DOHH2 (cell line): ENCODE measurements around the gene EMSY.
"Not testable (repeated sequence)": the region's sequence is repeated elsewhere in the genome, so short reads cannot be mapped to it uniquely, and the experiment has no call there.

Experiments used
- H3F3A ChIP-seq: fragments of 200-600 bp; sonication (generic), shearing (Covaris generic); 2 replicates; pipeline ENCODE4 v1.6.0; 2016; ENCODE audit warnings: antibody characterized with exemption, mild to moderate bottlenecking; ENCODE audit not compliant: control insufficient read depth, insufficient read depth
- H3K27ac ChIP-seq: fragments of 200-600 bp; sonication (generic); 2 replicates; pipeline ENCODE4 v1.5.1; 2014; ENCODE audit warnings: low read depth, mild to moderate bottlenecking, low read length, moderate library complexity
- H3K27me3 ChIP-seq: fragments of 200-600 bp; sonication (generic); 2 replicates; pipeline ENCODE4 v1.6.1; 2014; ENCODE audit warnings: mild to moderate bottlenecking, low read length, mixed read lengths; ENCODE audit not compliant: control insufficient read depth
- H3K36me3 ChIP-seq: fragments of 200-600 bp; sonication (generic); 2 replicates; pipeline ENCODE4 v1.6.1; 2014; ENCODE audit warnings: mild to moderate bottlenecking, low read length, moderate library complexity, mixed read lengths; ENCODE audit not compliant: control insufficient read depth
- H3K4me1 ChIP-seq: fragments of 200-600 bp; sonication (generic); 2 replicates; pipeline ENCODE4 v1.6.1; 2014; ENCODE audit warnings: mild to moderate bottlenecking, low read length, mixed read lengths; ENCODE audit not compliant: control insufficient read depth
- H3K4me2 ChIP-seq: fragments of 200-600 bp; sonication (generic); 2 replicates; pipeline ENCODE4 v1.6.0; 2014; ENCODE audit warnings: mild to moderate bottlenecking, low read length, moderate library complexity
- H3K4me3 ChIP-seq: fragments of 200-600 bp; sonication (generic); 2 replicates; pipeline ENCODE4 v1.5.1; 2014; ENCODE audit warnings: mild to moderate bottlenecking, low read length, mixed read lengths
- H3K79me2 ChIP-seq: fragments of 200-600 bp; sonication (generic); 2 replicates; pipeline ENCODE4 v1.6.1; 2014; ENCODE audit warnings: mild to moderate bottlenecking, low read length, mixed read lengths; ENCODE audit not compliant: control insufficient read depth
- H3K9me2 ChIP-seq: fragments of 200-600 bp; sonication (generic); replicated peaks from 2 replicates; pipeline ENCODE4 v1.6.1; 2014; ENCODE audit warnings: mild to moderate bottlenecking, low read length, mixed read lengths; ENCODE audit not compliant: control insufficient read depth
- H3K9me3 ChIP-seq: fragments of 200-600 bp; sonication (generic); 2 replicates; pipeline ENCODE4 v1.6.1; 2014; ENCODE audit warnings: antibody characterized with exemption, low read length, mixed read lengths; ENCODE audit not compliant: control insufficient read depth, insufficient read depth
- H4K20me1 ChIP-seq: fragments of 200-600 bp; sonication (generic); 2 replicates; pipeline ENCODE4 v1.6.0; 2014; ENCODE audit warnings: low read depth, mild to moderate bottlenecking, antibody characterized with exemption, low read length, moderate library complexity; ENCODE audit not compliant: control insufficient read depth, insufficient read depth
- EZH2phosphoT487 ChIP-seq: fragments of 200-600 bp; sonication (generic); IDR thresholded peaks from 2 replicates; pipeline ENCODE4 v1.6.1; 2017; ENCODE audit warnings: borderline replicate concordance, mild to moderate bottlenecking, antibody characterized with exemption, low read length, moderate library complexity, mixed read lengths
- TF ChIP-seq, protein P1 (sequence below): fragments of 200-600 bp; sonication (generic); IDR thresholded peaks from one replicate; pipeline ENCODE4 v1.5.1; 2014; ENCODE audit warnings: antibody characterized with exemption, mild to moderate bottlenecking, low read depth, low read length; ENCODE audit not compliant: poor library complexity, severe bottlenecking

EMSY gene

DNA sequence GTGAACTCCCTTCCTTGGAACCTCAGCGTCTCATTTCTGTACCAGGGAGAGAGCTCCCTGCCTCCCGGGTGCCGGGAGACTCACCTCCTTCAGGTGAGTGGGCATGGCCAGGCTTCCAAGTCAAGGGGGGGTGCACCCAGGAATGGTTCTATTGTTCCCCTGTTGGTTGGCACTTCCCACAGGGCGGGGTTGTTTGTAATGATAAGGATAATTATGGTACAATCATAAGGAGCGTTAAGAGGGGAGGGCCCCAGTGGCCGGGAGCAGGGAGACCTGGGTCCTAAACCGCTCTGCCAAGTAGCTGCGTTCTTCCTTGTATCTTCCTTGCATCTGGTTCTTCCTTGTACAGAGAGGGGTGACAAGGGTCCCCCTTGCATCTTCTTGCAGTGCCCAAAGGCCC, 146.6 kb downstream of the EMSY start:
- no peaks in the 10 kb centered on the region for H4K20me1 ChIP-seq
- H3K79me2 ChIP-seq, result no peaks in the 10 kb centered on the region
- H3K4me2 ChIP-seq, result no peak overlapping the region
- H3K27me3 ChIP-seq, result no peaks in the 10 kb centered on the region
- H3K9me3 ChIP-seq, result no peaks in the 10 kb centered on the region
- TF ChIP-seq, protein P1, sequence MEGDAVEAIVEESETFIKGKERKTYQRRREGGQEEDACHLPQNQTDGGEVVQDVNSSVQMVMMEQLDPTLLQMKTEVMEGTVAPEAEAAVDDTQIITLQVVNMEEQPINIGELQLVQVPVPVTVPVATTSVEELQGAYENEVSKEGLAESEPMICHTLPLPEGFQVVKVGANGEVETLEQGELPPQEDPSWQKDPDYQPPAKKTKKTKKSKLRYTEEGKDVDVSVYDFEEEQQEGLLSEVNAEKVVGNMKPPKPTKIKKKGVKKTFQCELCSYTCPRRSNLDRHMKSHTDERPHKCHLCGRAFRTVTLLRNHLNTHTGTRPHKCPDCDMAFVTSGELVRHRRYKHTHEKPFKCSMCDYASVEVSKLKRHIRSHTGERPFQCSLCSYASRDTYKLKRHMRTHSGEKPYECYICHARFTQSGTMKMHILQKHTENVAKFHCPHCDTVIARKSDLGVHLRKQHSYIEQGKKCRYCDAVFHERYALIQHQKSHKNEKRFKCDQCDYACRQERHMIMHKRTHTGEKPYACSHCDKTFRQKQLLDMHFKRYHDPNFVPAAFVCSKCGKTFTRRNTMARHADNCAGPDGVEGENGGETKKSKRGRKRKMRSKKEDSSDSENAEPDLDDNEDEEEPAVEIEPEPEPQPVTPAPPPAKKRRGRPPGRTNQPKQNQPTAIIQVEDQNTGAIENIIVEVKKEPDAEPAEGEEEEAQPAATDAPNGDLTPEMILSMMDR, result no peak
- TF ChIP-seq EZH2phosphoT487, result no peak
- no peak overlapping the region for H3K27ac ChIP-seq
- peaks cover 35% of the 10 kb centered on the region for H3K4me1 ChIP-seq
- H3K36me3 ChIP-seq, result no peaks in the 10 kb centered on the region
- no peaks in the 10 kb centered on the region for H3F3A ChIP-seq
- no peaks in the 10 kb centered on the region for H3K9me2 ChIP-seq
- H3K4me3 ChIP-seq, result no peak overlapping the region

DNA sequence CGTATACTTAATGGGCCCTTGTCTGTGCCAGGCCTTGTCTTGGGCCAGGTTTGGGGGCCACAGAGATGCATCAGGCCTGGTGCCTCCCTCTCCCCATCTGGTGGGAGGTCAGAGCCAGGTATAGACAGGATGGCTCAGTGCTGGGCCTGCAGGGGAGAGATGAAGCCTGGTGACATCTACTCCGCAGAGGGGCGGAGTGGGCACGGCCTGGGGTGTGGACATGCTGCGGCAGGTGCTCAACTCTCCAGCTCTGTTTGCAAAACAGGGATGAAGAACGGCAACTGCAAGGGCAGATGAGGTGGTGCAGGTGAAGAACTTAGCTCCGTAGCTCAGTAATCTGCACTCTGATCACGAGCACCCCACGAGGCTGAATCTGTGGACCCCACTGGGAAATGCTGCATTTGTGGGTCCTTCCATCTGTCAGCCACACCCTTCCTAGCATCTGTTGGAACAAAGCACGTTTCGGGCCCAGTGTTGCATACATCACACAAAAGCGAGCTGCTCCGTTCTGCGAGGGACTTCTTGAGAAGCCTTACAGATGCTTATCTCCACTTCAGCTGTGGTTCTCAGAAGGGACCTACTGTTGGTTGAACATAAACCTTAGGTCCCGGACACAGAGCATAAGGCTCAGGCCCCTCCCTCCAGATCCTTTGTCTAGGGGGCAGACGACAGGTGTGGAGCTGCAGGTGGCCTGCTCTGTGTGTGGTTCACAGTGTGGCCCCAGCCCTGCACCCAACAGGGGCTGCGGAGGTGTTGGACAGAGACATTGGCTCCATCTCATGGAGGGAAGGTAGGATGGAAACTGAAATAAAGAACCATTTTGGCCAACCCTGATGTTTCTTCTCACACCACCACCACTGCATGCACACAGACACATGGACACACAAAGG, 147.5 kb downstream of the EMSY start:
- no peaks in the 10 kb centered on the region for H3F3A ChIP-seq
- no peaks in the 10 kb centered on the region for H4K20me1 ChIP-seq
- H3K9me2 ChIP-seq, result no peaks in the 10 kb centered on the region
- no peaks in the 10 kb centered on the region for H3K27me3 ChIP-seq
- no peaks in the 10 kb centered on the region for H3K9me3 ChIP-seq
- no peaks in the 10 kb centered on the region for H3K79me2 ChIP-seq
- H3K4me3 ChIP-seq, result no peak overlapping the region
- no peaks in the 10 kb centered on the region for H3K36me3 ChIP-seq
- no peak overlapping the region for H3K27ac ChIP-seq
- H3K4me2 ChIP-seq, result no peak overlapping the region
- peaks cover 35% of the 10 kb centered on the region for H3K4me1 ChIP-seq
- TF ChIP-seq, protein P1, result no peak
- no peak for TF ChIP-seq EZH2phosphoT487

DNA sequence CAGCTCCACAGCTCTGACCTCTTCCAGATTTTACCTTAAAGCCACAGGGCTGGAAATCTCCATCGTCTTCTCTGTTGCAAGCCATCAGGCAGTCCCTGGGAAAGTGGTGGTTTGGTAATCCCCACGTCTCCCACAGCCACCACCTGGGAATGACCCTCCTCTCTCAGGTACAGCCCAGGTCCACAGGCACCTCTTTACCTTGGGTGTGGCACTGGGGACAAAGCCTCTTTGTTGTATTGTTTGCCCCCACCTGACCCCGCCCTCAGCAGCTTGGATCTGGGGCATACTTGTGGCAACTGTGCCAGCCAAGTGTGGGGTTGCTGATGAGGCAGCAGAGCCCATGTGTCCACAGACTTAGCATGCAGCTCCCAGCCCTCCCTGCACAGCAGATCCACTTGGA, 148.1 kb downstream of the EMSY start:
- no peak overlapping the region for H3K4me3 ChIP-seq
- H3K9me2 ChIP-seq, result no peaks in the 10 kb centered on the region
- no peaks in the 10 kb centered on the region for H3K27me3 ChIP-seq
- no peaks in the 10 kb centered on the region for H3F3A ChIP-seq
- H3K79me2 ChIP-seq, result no peaks in the 10 kb centered on the region
- no peak overlapping the region for H3K4me2 ChIP-seq
- H3K9me3 ChIP-seq, result no peaks in the 10 kb centered on the region
- peaks cover 36% of the 10 kb centered on the region for H3K4me1 ChIP-seq
- TF ChIP-seq, protein P1, result no peak
- no peak for TF ChIP-seq EZH2phosphoT487
- no peak overlapping the region for H3K27ac ChIP-seq
- no peaks in the 10 kb centered on the region for H4K20me1 ChIP-seq
- H3K36me3 ChIP-seq, result no peaks in the 10 kb centered on the region

DNA sequence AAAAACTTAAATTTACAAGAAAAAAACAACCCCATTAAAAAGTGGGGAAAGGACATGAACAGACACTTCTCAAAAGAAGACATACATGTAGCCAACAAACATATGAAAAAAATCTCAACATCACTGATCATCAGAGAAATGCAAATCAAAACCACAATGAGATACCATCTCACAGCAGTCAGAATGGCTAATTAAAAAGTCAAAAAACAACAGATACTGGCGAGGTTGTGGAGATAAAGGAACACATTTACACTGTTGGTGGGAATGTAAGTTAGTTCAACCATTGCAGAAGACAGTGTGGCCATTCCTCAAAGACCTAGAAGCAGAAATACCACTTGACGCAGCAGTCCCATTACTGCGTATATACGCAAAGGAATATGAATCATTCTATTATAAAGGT, 150.3 kb downstream of the EMSY start:
- not testable (repeated sequence) for H4K20me1 ChIP-seq, H3K9me3 ChIP-seq, H3K4me2 ChIP-seq, H3K79me2 ChIP-seq, H3K36me3 ChIP-seq, H3K27me3 ChIP-seq, H3K4me3 ChIP-seq, H3K27ac ChIP-seq, H3F3A ChIP-seq, H3K9me2 ChIP-seq
- H3K4me1 ChIP-seq, result peaks cover 37% of the 10 kb centered on the region
